GM15510 (cell line): ENCODE results near the gene PLA2G15.
A peak's percentile ranks its signal among the peaks of the same experiment; 100 is the strongest.

Source experiments
- POLR2A ChIP-seq: IDR thresholded peaks from 3 replicates; pipeline ENCODE4 v1.6.1; 2011; ENCODE audit warnings: borderline replicate concordance; ENCODE audit not compliant: insufficient read length; ENCODE audit errors: extremely low read depth

The PLA2G15 gene

GRCh38 chr16:68257251-68257905, 12.2 kb downstream of the PLA2G15 start:
- TF ChIP-seq POLR2A = no peak

GRCh38 chr16:68257906-68258800, 13.0 kb downstream of the PLA2G15 start:
- TF ChIP-seq POLR2A = no peak

GRCh38 chr16:68259007-68259825, 14.0 kb downstream of the PLA2G15 start:
- TF ChIP-seq POLR2A = no peak

- no peak for TF ChIP-seq POLR2A
Measured at GRCh38 chr16:68263559-68264127, 18.5 kb downstream of the PLA2G15 start.

- peak; percentile 68 for TF ChIP-seq POLR2A
Measured at GRCh38 chr16:68264128-68265077, 19.2 kb downstream of the PLA2G15 start, which contains the start of gene SLC7A6. Gene SLC7A6, plus strand, starts transcription at chr16:68264526. Its CDS starts 10,201 bp downstream, at chr16:68274727.

GRCh38 chr16:68265078-68265920, 20.1 kb downstream of the PLA2G15 start:
- peak; percentile 45 for TF ChIP-seq POLR2A

GRCh38 chr16:68267612-68268405, 22.6 kb downstream of the PLA2G15 start:
- no peak for TF ChIP-seq POLR2A

- no peak for TF ChIP-seq POLR2A
Measured at GRCh38 chr16:68269793-68270192, 24.6 kb downstream of the PLA2G15 start.

GRCh38 chr16:68270353-68270752, 25.2 kb downstream of the PLA2G15 start:
- TF ChIP-seq POLR2A = no peak

GRCh38 chr16:68272507-68273209, 27.5 kb downstream of the PLA2G15 start:
- TF ChIP-seq POLR2A = no peak

GRCh38 chr16:68273459-68273858, 28.3 kb downstream of the PLA2G15 start:
- no peak for TF ChIP-seq POLR2A

GRCh38 chr16:68273896-68274295, 28.7 kb downstream of the PLA2G15 start:
- TF ChIP-seq POLR2A = no peak

- TF ChIP-seq POLR2A = no peak
Measured at GRCh38 chr16:68274441-68274840, 29.3 kb downstream of the PLA2G15 start.
